Subcutaneous adipose tissue (tissue), 4 donors: ENCODE data around the gene ID2. TPM values are rescaled to one million over a fixed set of nuclear protein-coding genes. Genes with fewer than 3 reads are reported as not detected.

ENCODE experiments used
- CTCF ChIP-seq: fragments of 450-650 bp; IDR thresholded peaks from one replicate; pipeline ENCODE4 v1.5.1; 2016; ENCODE audit warnings: low read depth, mild to moderate bottlenecking, control low read depth, antibody characterized with exemption, moderate library complexity
- total RNA-seq, 4 donors: library from RNA; depleted of rRNA; stranded (reverse); fragments of >200 nt; gene quantifications; one replicate each; pipeline ENCODE4 v1.1.0, GENCODE V29; 2016

Gene ID2
- total RNA-seq, 4 donors from 2014 or later = 132 to 209 (median 182) TPM

GRCh38 chr2:8661235-8661634 is 20.6 kb upstream of the ID2 start:
- TF ChIP-seq CTCF = no peak

- no peak for TF ChIP-seq CTCF
These were observed 20.1 kb upstream of the ID2 start for GRCh38 chr2:8661736-8662135.

GRCh38 chr2:8662239-8662879 is 19.5 kb upstream of the ID2 start:
- no peak for TF ChIP-seq CTCF

- no peak for TF ChIP-seq CTCF
These were observed 17.9 kb upstream of the ID2 start for GRCh38 chr2:8663997-8664396.

GRCh38 chr2:8666581-8666980 is 15.3 kb upstream of the ID2 start:
- no peak for TF ChIP-seq CTCF

GRCh38 chr2:8667896-8668512 is 13.9 kb upstream of the ID2 start:
- TF ChIP-seq CTCF = no peak

- TF ChIP-seq CTCF = no peak
These were observed 12.6 kb upstream of the ID2 start for GRCh38 chr2:8669157-8669817.
